Activated naive CD8-positive, alpha-beta T cell treated with anti-CD3 and anti-CD28 coated beads for 36 hours (primary cell): ENCODE measurements around the gene EN2. TPM values are rescaled to one million over a fixed set of nuclear protein-coding genes. Genes with fewer than 3 reads are reported as not detected.
A peak's percentile ranks its signal among the peaks of the same experiment; 100 is the strongest.

Experiments
- DNase-seq: peaks from one replicate; pipeline ENCODE4 v3.0.0; 2021
- H3K27ac Mint-ChIP-seq: one replicate; pipeline ENCODE4 v1.8.0; 2022; ENCODE audit warnings: mild to moderate bottlenecking, moderate library complexity, mixed read lengths
- H3K27me3 Mint-ChIP-seq: one replicate; pipeline ENCODE4 v1.8.0; 2022; ENCODE audit warnings: mild to moderate bottlenecking, mixed read lengths
- H3K36me3 Mint-ChIP-seq: one replicate; pipeline ENCODE4 v1.8.0; 2021; ENCODE audit warnings: mild to moderate bottlenecking, mixed read lengths
- H3K4me1 Mint-ChIP-seq: one replicate; pipeline ENCODE4 v1.8.0; 2021; ENCODE audit warnings: mixed read lengths
- H3K4me3 Mint-ChIP-seq: one replicate; pipeline ENCODE4 v1.8.0; 2022; ENCODE audit warnings: mild to moderate bottlenecking, moderate library complexity, mixed read lengths
- H3K9me3 Mint-ChIP-seq: one replicate; pipeline ENCODE4 v1.8.0; 2022; ENCODE audit warnings: mixed read lengths
- total RNA-seq, 2 experiments: library from RNA; stranded (reverse); gene quantifications; one replicate each; pipeline ENCODE4 v1.2.3, GENCODE V29; 2021

EN2 gene
- total RNA-seq, 2 experiments from 2014 or later, result not detected

GRCh38 chr7:155463114-155463811 is 5.3 kb downstream of the EN2 start:
- Mint-ChIP-seq H3K4me1 (peaks cover 20% of the 10 kb centered on the region), H3K27ac (no peak overlapping the region), H3K9me3 (no peaks in the 10 kb centered on the region), H3K4me3 (no peak overlapping the region), H3K27me3 (peaks cover 94% of the 10 kb centered on the region), H3K36me3 (peaks cover 2% of the 10 kb centered on the region)
- DNase-seq, result no peak

GRCh38 chr7:155464183-155464582 is 6.3 kb downstream of the EN2 start:
- H3K4me3 Mint-ChIP-seq, result no peak overlapping the region
- peaks cover under 1% of the 10 kb centered on the region for H3K36me3 Mint-ChIP-seq

GRCh38 chr7:155464948-155465739 is 7.2 kb downstream of the EN2 start:
- Mint-ChIP-seq H3K27me3 (peaks cover 100% of the 10 kb centered on the region), H3K27ac (no peak overlapping the region), H3K4me1 (peaks cover 13% of the 10 kb centered on the region), H3K36me3 (no peaks in the 10 kb centered on the region), H3K4me3 (no peak overlapping the region), H3K9me3 (no peaks in the 10 kb centered on the region)
- DNase-seq, result no peak

More at GRCh38 chr7:155464183-155464582, 6.3 kb downstream of the EN2 start:
- H3K27me3 Mint-ChIP-seq, result peaks cover 100% of the 10 kb centered on the region
- H3K4me1 Mint-ChIP-seq, result peaks cover 19% of the 10 kb centered on the region
- H3K27ac Mint-ChIP-seq, result no peak overlapping the region
- DNase-seq, result no peak
- H3K9me3 Mint-ChIP-seq, result no peaks in the 10 kb centered on the region

- DNase-seq, result no peak
- H3K4me3 Mint-ChIP-seq, result no peak overlapping the region
- H3K4me1 Mint-ChIP-seq, result peaks cover 17% of the 10 kb centered on the region
- H3K27ac Mint-ChIP-seq, result no peak overlapping the region
- H3K36me3 Mint-ChIP-seq, result no peaks in the 10 kb centered on the region
- peaks cover 100% of the 10 kb centered on the region for H3K27me3 Mint-ChIP-seq
- no peaks in the 10 kb centered on the region for H3K9me3 Mint-ChIP-seq
Observed at GRCh38 chr7:155465761-155466141, 7.8 kb downstream of the EN2 start.

GRCh38 chr7:155466142-155466813 is 8.3 kb downstream of the EN2 start:
- no peaks in the 10 kb centered on the region for H3K36me3 Mint-ChIP-seq
- H3K4me3 Mint-ChIP-seq, result no peak overlapping the region
- H3K9me3 Mint-ChIP-seq, result no peaks in the 10 kb centered on the region
- H3K27me3 Mint-ChIP-seq, result peaks cover 100% of the 10 kb centered on the region
- no peak overlapping the region for H3K27ac Mint-ChIP-seq
- DNase-seq, result no peak
- peaks cover 20% of the 10 kb centered on the region for H3K4me1 Mint-ChIP-seq

- Mint-ChIP-seq H3K27ac (no peak overlapping the region), H3K27me3 (peaks cover 100% of the 10 kb centered on the region), H3K4me3 (no peak overlapping the region), H3K36me3 (no peaks in the 10 kb centered on the region), H3K9me3 (no peaks in the 10 kb centered on the region), H3K4me1 (peaks cover 21% of the 10 kb centered on the region)
- DNase-seq, result peak; percentile 68
Observed at GRCh38 chr7:155466814-155467733, 9.1 kb downstream of the EN2 start.

GRCh38 chr7:155467846-155468784 is 10.2 kb downstream of the EN2 start:
- H3K4me1 Mint-ChIP-seq, result peaks cover 24% of the 10 kb centered on the region
- H3K36me3 Mint-ChIP-seq, result no peaks in the 10 kb centered on the region
- H3K9me3 Mint-ChIP-seq, result no peaks in the 10 kb centered on the region
- peaks cover 100% of the 10 kb centered on the region for H3K27me3 Mint-ChIP-seq
- no peak overlapping the region for H3K27ac Mint-ChIP-seq
- H3K4me3 Mint-ChIP-seq, result peak overlapping the region; percentile 10
- no peak for DNase-seq

GRCh38 chr7:155468785-155469148 is 10.8 kb downstream of the EN2 start:
- no peak for DNase-seq
- peaks cover 100% of the 10 kb centered on the region for H3K27me3 Mint-ChIP-seq
- no peaks in the 10 kb centered on the region for H3K36me3 Mint-ChIP-seq
- peak overlapping the region; percentile 10 for H3K4me3 Mint-ChIP-seq
- no peaks in the 10 kb centered on the region for H3K9me3 Mint-ChIP-seq
- peaks cover 24% of the 10 kb centered on the region for H3K4me1 Mint-ChIP-seq
- H3K27ac Mint-ChIP-seq, result no peak overlapping the region

- Mint-ChIP-seq H3K27ac (no peak overlapping the region), H3K4me3 (no peak overlapping the region), H3K4me1 (peaks cover 22% of the 10 kb centered on the region), H3K27me3 (peaks cover 100% of the 10 kb centered on the region), H3K9me3 (no peaks in the 10 kb centered on the region), H3K36me3 (no peaks in the 10 kb centered on the region)
- no peak for DNase-seq
Observed at GRCh38 chr7:155469311-155470185, 11.6 kb downstream of the EN2 start.

- Mint-ChIP-seq H3K36me3 (no peaks in the 10 kb centered on the region), H3K4me1 (peaks cover 19% of the 10 kb centered on the region), H3K27ac (no peak overlapping the region), H3K27me3 (peaks cover 100% of the 10 kb centered on the region), H3K9me3 (no peaks in the 10 kb centered on the region), H3K4me3 (no peak overlapping the region)
- no peak for DNase-seq
Observed at GRCh38 chr7:155470186-155470487, 12.2 kb downstream of the EN2 start.

GRCh38 chr7:155470686-155471638 is 13.0 kb downstream of the EN2 start:
- peaks cover 4% of the 10 kb centered on the region for H3K9me3 Mint-ChIP-seq
- H3K4me3 Mint-ChIP-seq, result no peak overlapping the region
- H3K27ac Mint-ChIP-seq, result no peak overlapping the region
- peaks cover 15% of the 10 kb centered on the region for H3K4me1 Mint-ChIP-seq
- peaks cover 100% of the 10 kb centered on the region for H3K27me3 Mint-ChIP-seq
- no peaks in the 10 kb centered on the region for H3K36me3 Mint-ChIP-seq
- no peak for DNase-seq

GRCh38 chr7:155471718-155472117 is 13.8 kb downstream of the EN2 start:
- H3K27me3 Mint-ChIP-seq, result peaks cover 100% of the 10 kb centered on the region
- peaks cover 16% of the 10 kb centered on the region for H3K4me1 Mint-ChIP-seq
- H3K36me3 Mint-ChIP-seq, result no peaks in the 10 kb centered on the region
- H3K4me3 Mint-ChIP-seq, result no peak overlapping the region
- no peak for DNase-seq
- H3K9me3 Mint-ChIP-seq, result peaks cover 7% of the 10 kb centered on the region
- no peak overlapping the region for H3K27ac Mint-ChIP-seq
